Activated T-helper 1 cell treated with anti-CD3 and anti-CD28 coated beads, Interleukin-2, amount 50 U/mL, for 16 hours (primary cell): Measurements from ENCODE around the gene PIEZO1.

ENCODE experiments used
- DNase-seq, 2 donors: peaks; one replicate each; pipeline ENCODE4 v3.0.0-alpha.2; 2020; ENCODE audit warnings: low read depth in 1 of 2, low spot score in 1 of 2

PIEZO1 gene

GRCh38 chr16:88737298-88738150, 47.5 kb downstream of the PIEZO1 start:
- DNase-seq: peak; percentile 44 to 74

- DNase-seq: no peak
Measured at GRCh38 chr16:88736496-88736895, 48.5 kb downstream of the PIEZO1 start.

- DNase-seq: no peak
Measured at GRCh38 chr16:88736088-88736487, 48.9 kb downstream of the PIEZO1 start.

GRCh38 chr16:88735616-88736015, 49.4 kb downstream of the PIEZO1 start:
- no peak for DNase-seq

- no peak for DNase-seq
Measured at GRCh38 chr16:88735121-88735520, 49.9 kb downstream of the PIEZO1 start.

- no peak for DNase-seq
Measured at GRCh38 chr16:88734361-88734728, 50.7 kb downstream of the PIEZO1 start.

- no peak for DNase-seq
Measured at GRCh38 chr16:88733630-88734360, 51.2 kb downstream of the PIEZO1 start.

GRCh38 chr16:88732961-88733294, 52.1 kb downstream of the PIEZO1 start:
- no peak for DNase-seq

GRCh38 chr16:88732172-88732960, 52.7 kb downstream of the PIEZO1 start:
- DNase-seq: no peak

- no peak for DNase-seq
Measured at GRCh38 chr16:88731699-88732098, 53.3 kb downstream of the PIEZO1 start.

- DNase-seq: no peak
Measured at GRCh38 chr16:88730632-88731607, 54.1 kb downstream of the PIEZO1 start.

GRCh38 chr16:88727871-88728270, 57.1 kb downstream of the PIEZO1 start:
- no peak for DNase-seq

GRCh38 chr16:88726981-88727380, 58.0 kb downstream of the PIEZO1 start:
- DNase-seq: no peak

GRCh38 chr16:88726408-88726749, 58.6 kb downstream of the PIEZO1 start:
- DNase-seq: no peak

GRCh38 chr16:88725609-88726407, 59.2 kb downstream of the PIEZO1 start:
- DNase-seq: no peak

- no peak for DNase-seq
Measured at GRCh38 chr16:88724855-88725555, 60.0 kb downstream of the PIEZO1 start.

- DNase-seq: no peak
Measured at GRCh38 chr16:88723911-88724310, 61.1 kb downstream of the PIEZO1 start.

- no peak for DNase-seq
Measured at GRCh38 chr16:88723507-88723887, 61.5 kb downstream of the PIEZO1 start.

- no peak for DNase-seq
Measured at GRCh38 chr16:88722784-88723506, 62.1 kb downstream of the PIEZO1 start.
